NCI-H1694 (cell line): ENCODE results near the gene DAAM1.

Source experiments
- DNase-seq: peaks from one replicate; lab custom pipeline; 2025; lab: John Stamatoyannopoulos, UW

The DAAM1 gene

GRCh38 chr14:59362513-59362912, 174.0 kb downstream of the DAAM1 start:
- no peak for DNase-seq

GRCh38 chr14:59363531-59364226, 175.2 kb downstream of the DAAM1 start:
- no peak for DNase-seq

- no peak for DNase-seq
Observed at GRCh38 chr14:59370158-59370742, 181.8 kb downstream of the DAAM1 start.

GRCh38 chr14:59371771-59372170, 183.3 kb downstream of the DAAM1 start:
- no peak for DNase-seq

- DNase-seq, result no peak
Observed at GRCh38 chr14:59374048-59374447, 185.6 kb downstream of the DAAM1 start.

- no peak for DNase-seq
Observed at GRCh38 chr14:59376686-59377085, 188.2 kb downstream of the DAAM1 start.

- no peak for DNase-seq
Observed at GRCh38 chr14:59377491-59377890, 189.0 kb downstream of the DAAM1 start.

- DNase-seq, result no peak
Observed at GRCh38 chr14:59377991-59378601, 189.6 kb downstream of the DAAM1 start.

GRCh38 chr14:59389936-59390335, 201.5 kb downstream of the DAAM1 start:
- DNase-seq, result no peak

- no peak for DNase-seq
Observed at GRCh38 chr14:59391388-59391787, 202.9 kb downstream of the DAAM1 start.

- no peak for DNase-seq
Observed at GRCh38 chr14:59394268-59394667, 205.8 kb downstream of the DAAM1 start.

- no peak for DNase-seq
Observed at GRCh38 chr14:59395672-59396071, 207.2 kb downstream of the DAAM1 start.

- no peak for DNase-seq
Observed at GRCh38 chr14:59398841-59399240, 210.4 kb downstream of the DAAM1 start.

- DNase-seq, result no peak
Observed at GRCh38 chr14:59406454-59407245, 218.2 kb downstream of the DAAM1 start.

GRCh38 chr14:59407246-59408010, 219.0 kb downstream of the DAAM1 start:
- DNase-seq, result no peak

- no peak for DNase-seq
Observed at GRCh38 chr14:59415836-59416602, 227.6 kb downstream of the DAAM1 start.

- DNase-seq, result no peak
Observed at GRCh38 chr14:59417311-59417710, 228.8 kb downstream of the DAAM1 start.

GRCh38 chr14:59419303-59419702, 230.8 kb downstream of the DAAM1 start:
- peak; percentile 16 for DNase-seq
